Stimulated activated CD4-positive, alpha-beta T cell treated with anti-CD3 and anti-CD28 coated beads, Interleukin-2, amount 100 ng/mL, for 48 hours (primary cell): ENCODE results near the gene ACP3.
"Not testable (repeated sequence)": the region's sequence is repeated elsewhere in the genome, so short reads cannot be mapped to it uniquely, and the experiment has no call there.

ENCODE experiments used
- DNase-seq, 2 donors: peaks; one replicate each; pipeline ENCODE4 v3.0.0-alpha.2; 2020

The ACP3 gene

GRCh38 chr3:132317229-132317948 is at the start of gene ACP3:
TSS of gene ACP3 (plus strand) at chr3:132317407. CDS start at chr3:132317457, 50 bp downstream.
- DNase-seq = no peak

DNA sequence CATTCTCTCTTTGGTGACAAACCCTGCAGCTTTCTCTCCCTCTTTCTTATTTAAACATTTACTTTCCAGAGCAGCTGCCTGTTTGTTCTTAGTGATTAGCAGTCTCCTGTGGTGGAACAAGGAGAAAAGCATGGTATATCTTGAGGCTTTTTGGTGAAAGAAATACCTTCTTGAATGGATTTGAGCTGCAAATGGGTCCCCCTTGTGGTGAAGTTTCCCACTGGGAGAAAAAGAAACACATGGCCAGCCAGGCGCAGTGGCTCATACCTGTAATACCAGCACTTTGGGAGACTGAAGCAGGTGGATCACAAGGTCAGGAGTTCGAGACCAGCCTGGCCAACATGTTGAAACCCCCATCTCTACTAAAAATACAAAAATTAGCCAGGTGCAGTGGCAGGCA is 48.3 kb upstream of the ACP3 start:
- no peak for DNase-seq

GRCh38 chr3:132273036-132273435 is 44.2 kb upstream of the ACP3 start:
- no peak for DNase-seq

DNA sequence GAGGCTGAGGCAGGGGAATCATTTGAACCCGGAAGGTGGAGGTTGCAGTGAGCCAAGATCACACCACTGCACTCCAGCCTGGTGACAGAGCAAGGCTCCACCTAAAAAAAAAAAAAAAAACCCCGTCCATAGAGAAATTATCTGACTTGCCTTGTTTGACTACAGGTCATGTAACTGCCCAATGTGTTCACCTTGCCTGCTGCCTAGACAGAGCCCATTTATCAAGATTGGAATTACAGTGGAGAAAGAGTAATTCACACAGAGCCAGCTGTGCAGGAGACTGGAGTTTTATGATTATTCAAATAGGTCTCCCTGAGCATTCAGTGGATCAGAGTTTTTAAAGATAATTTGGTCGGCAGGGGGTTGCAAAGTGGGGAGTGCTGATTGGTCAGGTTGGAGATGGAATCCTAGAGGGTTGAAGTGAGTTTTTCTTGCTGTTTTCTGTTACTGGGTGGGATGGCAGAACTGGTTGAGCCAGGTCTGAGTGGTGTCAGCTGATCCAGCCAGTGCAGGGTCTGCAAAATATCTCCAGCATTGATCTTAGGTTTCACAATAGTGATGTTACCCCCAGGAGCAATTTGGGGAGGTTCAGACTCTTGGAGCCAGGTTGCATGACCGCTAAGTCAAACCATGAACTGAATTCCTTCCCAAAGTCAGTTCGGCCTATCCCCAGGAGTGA is 40.8 kb upstream of the ACP3 start:
- no peak for DNase-seq

DNA sequence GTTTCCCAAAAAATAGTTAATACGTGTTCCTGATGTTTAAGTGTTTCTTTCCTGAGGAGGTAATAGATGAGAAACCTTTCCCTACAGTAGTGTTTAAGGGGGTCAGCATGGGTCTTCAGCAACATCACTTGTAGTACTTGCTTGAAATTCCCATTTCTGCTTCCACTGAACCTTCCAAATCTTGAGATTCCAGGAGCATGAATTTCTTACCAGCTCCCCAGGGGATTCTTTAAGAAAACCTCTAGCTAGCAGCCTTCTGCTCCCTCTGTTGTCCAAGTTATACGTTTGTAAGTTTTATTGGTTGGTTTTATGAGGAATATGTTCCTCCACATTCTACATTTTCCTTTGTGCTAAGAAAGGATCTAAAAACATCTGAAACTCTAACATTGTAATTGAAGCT is 38.2 kb upstream of the ACP3 start:
- DNase-seq = no peak

DNA sequence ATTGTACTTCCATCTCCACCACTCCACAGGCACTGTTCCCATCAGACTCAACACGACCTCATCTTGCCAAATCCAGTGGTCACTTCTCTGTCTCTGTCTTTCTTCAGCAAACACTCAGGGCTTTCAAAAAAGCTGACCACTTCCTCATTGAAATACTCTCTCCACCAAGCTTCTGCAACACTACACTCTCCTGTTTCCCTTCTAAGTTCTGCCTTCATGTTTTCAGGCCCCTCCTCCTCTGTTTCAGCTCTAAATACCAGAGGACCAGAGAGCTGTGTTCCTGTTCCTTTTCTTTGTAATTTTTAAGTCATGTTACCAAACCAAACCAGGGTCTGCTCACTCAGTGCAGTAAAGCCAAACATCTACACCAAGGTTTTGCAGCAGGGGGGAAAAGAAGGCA is 33.8 kb upstream of the ACP3 start:
- DNase-seq = no peak

GRCh38 chr3:132283916-132284405 is 33.2 kb upstream of the ACP3 start:
- no peak for DNase-seq

DNA sequence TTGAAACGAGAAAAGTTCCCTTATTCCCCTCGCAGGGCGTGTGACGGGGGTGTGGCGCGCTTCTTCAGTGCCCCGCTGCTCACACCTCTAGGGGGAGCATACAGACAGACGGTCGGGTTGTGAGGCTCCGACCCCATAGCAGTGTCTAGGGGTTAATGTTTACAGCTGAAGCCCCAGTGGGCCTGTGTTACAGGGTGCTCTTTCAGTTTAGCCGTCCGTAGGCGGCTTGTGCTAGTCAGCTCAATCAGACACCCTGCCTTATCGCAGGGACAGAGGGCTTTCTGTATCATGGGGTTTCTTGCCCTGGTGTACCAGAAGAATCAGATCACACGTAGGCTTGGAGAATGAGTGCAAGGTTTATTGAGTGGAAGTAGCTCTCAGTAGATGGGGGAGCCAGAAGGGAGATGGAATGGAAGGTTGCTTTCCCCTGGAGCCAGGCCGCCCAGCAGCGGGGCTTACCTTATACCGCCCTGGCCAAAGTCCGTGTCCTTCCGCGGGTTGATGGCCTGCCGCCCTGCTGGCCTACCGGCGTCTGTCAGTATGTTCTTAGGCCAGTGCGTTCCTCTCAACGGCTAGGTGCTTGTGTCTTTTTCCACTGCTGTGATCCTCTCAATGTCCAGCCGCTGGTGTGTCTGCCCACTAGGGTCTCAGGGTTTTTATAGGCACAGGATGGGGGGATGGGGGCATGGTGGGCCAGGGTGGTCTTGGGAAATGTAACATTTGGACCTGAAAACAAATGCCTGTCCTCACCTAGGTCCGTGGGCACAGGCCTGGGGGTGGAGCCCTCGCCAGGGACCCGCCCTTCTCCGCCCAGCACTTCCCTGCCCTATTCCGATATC is 32.2 kb upstream of the ACP3 start:
- no peak for DNase-seq

DNA sequence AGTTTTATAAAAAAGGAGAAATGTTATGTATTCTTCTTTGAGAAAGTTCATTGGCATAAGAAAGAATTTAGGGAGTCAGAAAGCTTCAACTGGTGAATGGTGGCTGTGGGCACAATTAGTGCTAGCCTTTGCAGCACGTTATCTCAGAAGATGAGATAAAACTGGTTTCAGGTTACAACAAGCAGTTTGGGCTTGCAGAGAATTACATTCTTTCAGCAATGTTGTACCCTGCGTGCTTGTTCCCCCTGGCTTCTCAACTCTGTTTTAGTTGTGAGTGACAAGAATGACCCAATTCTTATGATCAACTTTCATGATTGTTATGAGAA is 31.6 kb upstream of the ACP3 start:
- no peak for DNase-seq

- no peak for DNase-seq
Observed at GRCh38 chr3:132286035-132286434, 31.2 kb upstream of the ACP3 start.

- DNase-seq = no peak
Observed at GRCh38 chr3:132288357-132288756, 28.9 kb upstream of the ACP3 start.

- DNase-seq = no peak
Observed at GRCh38 chr3:132289316-132289715, 27.9 kb upstream of the ACP3 start.

DNA sequence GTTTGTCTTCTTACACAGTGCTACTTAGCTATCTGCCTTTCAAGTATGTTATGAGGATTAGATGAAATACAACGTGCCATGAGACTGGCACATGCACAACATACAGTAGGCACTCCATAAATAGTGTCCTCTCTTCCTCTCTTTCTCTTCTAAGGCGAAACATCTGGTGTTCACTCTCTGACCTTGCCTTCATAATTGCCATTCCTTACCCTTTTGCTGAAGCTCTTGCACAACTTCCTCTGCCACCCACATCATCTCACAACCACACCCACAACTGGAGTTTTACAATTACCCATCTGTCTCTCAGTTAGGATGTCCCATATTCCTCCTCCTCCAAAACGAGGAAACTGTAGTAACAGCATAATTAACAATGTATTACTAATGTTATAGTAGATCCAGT is 26.4 kb upstream of the ACP3 start:
- DNase-seq = no peak

- DNase-seq = no peak
Observed at GRCh38 chr3:132292042-132292441, 25.2 kb upstream of the ACP3 start.

DNA sequence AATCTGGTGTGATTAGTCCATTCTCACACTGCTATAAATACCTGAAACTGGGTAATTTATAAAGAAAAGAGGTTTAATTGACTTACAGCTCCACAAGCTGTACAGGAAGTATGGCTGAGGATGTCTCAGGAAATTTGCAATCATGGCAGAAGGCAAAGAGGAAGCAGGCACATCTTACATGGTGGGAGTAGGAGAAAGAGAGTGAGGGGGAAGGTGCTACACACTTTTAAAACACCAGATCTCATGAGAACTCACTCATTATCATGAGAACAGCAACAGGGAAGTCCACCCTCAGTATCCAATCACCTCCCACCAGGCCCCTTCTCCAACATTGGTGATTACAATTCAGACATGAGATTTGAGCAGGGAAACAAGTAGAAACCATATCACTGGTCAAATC is 24.0 kb upstream of the ACP3 start:
- DNase-seq = no peak

DNA sequence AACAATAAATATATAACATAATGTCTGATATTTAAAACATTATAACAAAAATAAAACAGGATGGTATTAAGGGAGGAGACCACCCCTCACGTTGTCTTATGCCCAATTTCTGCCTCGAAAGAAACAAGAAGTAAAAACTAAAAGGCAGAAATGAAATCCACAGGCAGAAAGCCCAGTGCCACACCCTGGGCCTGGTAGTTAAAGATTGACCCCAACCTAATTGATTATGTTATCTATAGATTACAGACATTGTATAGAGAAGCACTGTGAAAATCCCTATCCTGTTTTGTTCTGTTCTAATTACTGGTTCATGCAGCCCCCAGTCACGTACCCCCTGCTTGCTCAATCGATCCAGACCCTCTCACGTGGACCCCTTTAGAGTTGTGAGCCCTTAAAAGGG is 22.3 kb upstream of the ACP3 start:
- DNase-seq = no peak

DNA sequence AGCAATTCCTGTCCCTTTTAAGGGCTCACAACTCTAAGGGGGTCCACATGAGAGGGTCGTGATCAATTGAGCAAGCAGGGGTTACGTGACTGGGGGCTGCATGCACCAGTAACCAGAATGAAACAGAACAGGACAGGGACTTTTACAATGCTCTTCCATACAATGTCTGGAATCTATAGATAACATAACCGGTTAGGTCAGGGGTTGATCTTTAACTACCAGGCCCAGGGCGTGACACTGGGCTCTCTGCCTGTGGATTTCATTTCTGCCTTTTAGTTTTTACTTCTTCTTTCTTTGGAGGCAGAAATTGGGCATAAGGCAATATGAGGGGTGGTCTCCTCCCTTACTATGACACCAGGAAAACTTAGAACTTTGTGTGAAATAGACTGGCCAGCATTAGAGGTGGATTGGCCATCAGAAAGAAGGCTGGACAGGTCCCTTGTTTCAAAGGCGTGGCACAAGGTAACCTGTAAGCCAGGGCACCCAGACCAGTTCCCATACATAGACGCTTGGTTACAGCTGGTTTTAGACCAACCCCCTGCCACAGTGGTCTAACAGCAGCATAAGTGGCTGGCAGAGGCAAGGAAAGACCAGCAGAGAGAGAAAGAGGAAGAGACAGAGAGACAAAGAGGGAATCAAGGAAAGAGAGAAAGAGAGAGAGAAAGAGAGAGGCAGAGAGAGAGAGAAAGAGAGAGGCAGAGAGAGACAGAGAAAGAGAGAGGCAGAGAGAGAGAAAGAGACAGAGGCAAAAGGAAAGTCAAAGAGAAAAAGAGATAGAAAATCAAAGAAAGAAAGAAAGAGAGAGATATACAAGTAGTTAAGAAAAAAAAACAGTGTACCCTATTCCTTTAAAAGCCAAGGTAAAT is 13.6 kb upstream of the ACP3 start:
- not testable (repeated sequence) for DNase-seq

GRCh38 chr3:132304351-132304750 is 12.9 kb upstream of the ACP3 start:
- DNase-seq = not testable (repeated sequence)

GRCh38 chr3:132310057-132310456 is 7.2 kb upstream of the ACP3 start:
- DNase-seq = not testable (repeated sequence)

DNA sequence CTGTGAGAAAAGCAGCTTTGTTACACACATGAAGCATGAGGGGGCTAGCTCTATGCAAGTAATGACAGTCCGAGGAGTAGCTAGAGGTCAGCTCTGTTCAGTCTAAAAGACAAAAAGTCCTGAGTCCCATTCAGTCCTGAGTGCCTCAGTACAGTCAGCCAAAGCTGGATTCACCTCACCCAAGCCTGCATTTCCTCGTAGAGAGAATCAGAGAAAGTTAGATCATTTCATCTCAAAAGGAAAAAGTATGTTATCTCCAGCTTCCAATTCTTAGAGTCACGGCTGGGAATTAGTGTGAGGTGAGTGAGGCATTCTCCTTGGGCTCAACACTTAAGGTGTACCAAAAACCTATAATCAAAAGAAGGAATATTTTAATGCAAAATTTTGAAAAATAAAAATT is 5.9 kb upstream of the ACP3 start:
- no peak for DNase-seq

- DNase-seq = no peak
Observed at GRCh38 chr3:132311841-132312240, 5.4 kb upstream of the ACP3 start.

DNA sequence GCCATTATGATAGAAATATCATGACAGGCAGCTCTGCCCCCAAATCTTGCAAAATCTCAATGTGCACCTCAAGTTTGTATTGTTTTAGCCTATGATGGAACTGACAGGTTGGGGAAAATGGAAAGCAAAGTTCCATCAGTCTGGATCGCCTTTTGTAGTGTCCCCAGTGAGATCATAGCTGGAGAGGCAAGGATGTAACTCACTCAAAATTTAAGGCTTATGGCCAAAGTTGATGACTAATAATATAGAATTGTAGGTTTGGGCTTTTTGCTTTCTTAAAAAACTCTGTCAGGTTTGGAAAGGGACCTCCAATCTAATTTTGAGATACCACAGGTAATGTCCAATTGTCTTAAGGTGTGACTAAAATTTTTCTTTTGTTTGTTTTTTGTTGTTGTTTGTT is 1.4 kb upstream of the ACP3 start:
- DNase-seq = no peak

GRCh38 chr3:132318451-132318850 is 1.2 kb downstream of the ACP3 start:
- no peak for DNase-seq
